LoVo (cell line): ENCODE data around the gene PVRIG.
A peak's percentile ranks its signal among the peaks of the same experiment; 100 is the strongest.
"Not testable (repeated sequence)": the region's sequence is repeated elsewhere in the genome, so short reads cannot be mapped to it uniquely, and the experiment has no call there.

ENCODE experiments used
- DNase-seq: peaks from one replicate; pipeline ENCODE4 v3.0.0-alpha.2; 2016; ENCODE audit warnings: low spot score

Gene PVRIG

GRCh38 chr7:100195222-100195621, 24.5 kb upstream of the PVRIG start:
- DNase-seq, result no peak

- DNase-seq, result not testable (repeated sequence)
These were observed 23.8 kb upstream of the PVRIG start for GRCh38 chr7:100195901-100196322.

- DNase-seq, result no peak
These were observed 21.5 kb upstream of the PVRIG start for GRCh38 chr7:100198266-100198665.

- DNase-seq, result no peak
These were observed 19.1 kb upstream of the PVRIG start for GRCh38 chr7:100200693-100201092.

GRCh38 chr7:100204454-100204853, 15.3 kb upstream of the PVRIG start:
- no peak for DNase-seq

- DNase-seq, result no peak
These were observed 10.8 kb upstream of the PVRIG start for GRCh38 chr7:100208911-100209408.

GRCh38 chr7:100209493-100209892, 10.3 kb upstream of the PVRIG start:
- no peak for DNase-seq

GRCh38 chr7:100210805-100211204, 8.9 kb upstream of the PVRIG start:
- DNase-seq, result no peak

- DNase-seq, result no peak
These were observed 8.4 kb upstream of the PVRIG start for GRCh38 chr7:100211342-100211780.

GRCh38 chr7:100212631-100213286, 7.0 kb upstream of the PVRIG start:
- no peak for DNase-seq

- DNase-seq, result no peak
These were observed 6.1 kb upstream of the PVRIG start for GRCh38 chr7:100213672-100214071.

GRCh38 chr7:100214356-100214755, 5.4 kb upstream of the PVRIG start:
- DNase-seq, result not testable (repeated sequence)

- DNase-seq, result no peak
These were observed 3.9 kb upstream of the PVRIG start for GRCh38 chr7:100215895-100216294.

- DNase-seq, result peak; percentile 28
These were observed 1.8 kb upstream of the PVRIG start for GRCh38 chr7:100217934-100218333.

- no peak for DNase-seq
These were observed 445 bp upstream of the PVRIG start for GRCh38 chr7:100219271-100219737.

- DNase-seq, result no peak
These were observed 959 bp downstream of the PVRIG start for GRCh38 chr7:100220586-100221230.

- DNase-seq, result no peak
These were observed 1.5 kb downstream of the PVRIG start for GRCh38 chr7:100221231-100221718.

- no peak for DNase-seq
These were observed 2.2 kb downstream of the PVRIG start for GRCh38 chr7:100221767-100222444.

GRCh38 chr7:100222445-100223132, 2.8 kb downstream of the PVRIG start:
- no peak for DNase-seq

GRCh38 chr7:100223376-100223927, 3.7 kb downstream of the PVRIG start:
- DNase-seq, result not testable (repeated sequence)

GRCh38 chr7:100224891-100225290, 5.1 kb downstream of the PVRIG start:
- not testable (repeated sequence) for DNase-seq
